Adrenal gland (tissue), 5 donors: ENCODE results near the gene SAFB2.

Experiments
- POLR2A ChIP-seq, 2 donors: fragments of 450-650 bp; IDR thresholded peaks; one replicate each; pipeline ENCODE4 v1.6.1; 2017; ENCODE audit warnings: antibody characterized with exemption in 2 of 2, mild to moderate bottlenecking in 2 of 2, moderate library complexity in 1 of 2
- TF ChIP-seq, protein P1 (sequence below), 6 experiments: fragments of 450-650 bp in 4 of 6; fragments of 200-600 bp in 2 of 6; sonication (generic) in 1 of 6; IDR thresholded peaks; 1 replicate in 5 of 6; 2 replicates in 1 of 6; pipeline versions ENCODE4 v1.5.1 to v1.8.0; 2016 to 2021; ENCODE audit warnings: antibody characterized with exemption in 6 of 6, mild to moderate bottlenecking in 2 of 6, moderate library complexity in 1 of 6
- donor health status: DM: no; HTN: no; CAD: no.

- TF ChIP-seq, protein P1, sequence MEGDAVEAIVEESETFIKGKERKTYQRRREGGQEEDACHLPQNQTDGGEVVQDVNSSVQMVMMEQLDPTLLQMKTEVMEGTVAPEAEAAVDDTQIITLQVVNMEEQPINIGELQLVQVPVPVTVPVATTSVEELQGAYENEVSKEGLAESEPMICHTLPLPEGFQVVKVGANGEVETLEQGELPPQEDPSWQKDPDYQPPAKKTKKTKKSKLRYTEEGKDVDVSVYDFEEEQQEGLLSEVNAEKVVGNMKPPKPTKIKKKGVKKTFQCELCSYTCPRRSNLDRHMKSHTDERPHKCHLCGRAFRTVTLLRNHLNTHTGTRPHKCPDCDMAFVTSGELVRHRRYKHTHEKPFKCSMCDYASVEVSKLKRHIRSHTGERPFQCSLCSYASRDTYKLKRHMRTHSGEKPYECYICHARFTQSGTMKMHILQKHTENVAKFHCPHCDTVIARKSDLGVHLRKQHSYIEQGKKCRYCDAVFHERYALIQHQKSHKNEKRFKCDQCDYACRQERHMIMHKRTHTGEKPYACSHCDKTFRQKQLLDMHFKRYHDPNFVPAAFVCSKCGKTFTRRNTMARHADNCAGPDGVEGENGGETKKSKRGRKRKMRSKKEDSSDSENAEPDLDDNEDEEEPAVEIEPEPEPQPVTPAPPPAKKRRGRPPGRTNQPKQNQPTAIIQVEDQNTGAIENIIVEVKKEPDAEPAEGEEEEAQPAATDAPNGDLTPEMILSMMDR (IDR thresholded peaks at IDR 0.05), result no peak
- no peak for TF ChIP-seq POLR2A (IDR thresholded peaks at IDR 0.05)
Measured at GRCh38 chr19:5591476-5591875, 31.1 kb downstream of the SAFB2 start.
